ENCODE data around the gene NOTCH2.

DNA sequence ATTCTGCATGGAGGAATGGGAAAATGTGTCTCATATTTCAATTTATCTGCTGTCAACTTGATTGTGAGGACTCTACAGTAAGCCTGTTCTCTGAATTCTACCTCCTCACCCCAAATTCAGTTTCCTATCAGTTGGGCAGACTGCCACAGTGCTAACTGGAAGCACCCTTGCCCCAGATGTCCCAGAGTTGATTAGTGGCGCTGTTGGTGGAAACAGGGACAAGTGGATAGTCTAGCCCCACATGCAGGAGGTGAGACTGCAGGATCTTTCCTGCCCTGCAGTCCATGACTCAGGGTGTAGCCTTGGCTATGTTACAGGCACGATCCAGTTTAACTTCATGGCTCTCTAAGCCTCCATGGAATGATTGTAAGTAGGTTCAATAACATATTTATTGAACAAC lies 195.3 kb downstream of the NOTCH2 start:
- no peak for TF ChIP-seq EZH2 (IDR thresholded peaks at IDR 0.05)
- TF ChIP-seq, protein P1, sequence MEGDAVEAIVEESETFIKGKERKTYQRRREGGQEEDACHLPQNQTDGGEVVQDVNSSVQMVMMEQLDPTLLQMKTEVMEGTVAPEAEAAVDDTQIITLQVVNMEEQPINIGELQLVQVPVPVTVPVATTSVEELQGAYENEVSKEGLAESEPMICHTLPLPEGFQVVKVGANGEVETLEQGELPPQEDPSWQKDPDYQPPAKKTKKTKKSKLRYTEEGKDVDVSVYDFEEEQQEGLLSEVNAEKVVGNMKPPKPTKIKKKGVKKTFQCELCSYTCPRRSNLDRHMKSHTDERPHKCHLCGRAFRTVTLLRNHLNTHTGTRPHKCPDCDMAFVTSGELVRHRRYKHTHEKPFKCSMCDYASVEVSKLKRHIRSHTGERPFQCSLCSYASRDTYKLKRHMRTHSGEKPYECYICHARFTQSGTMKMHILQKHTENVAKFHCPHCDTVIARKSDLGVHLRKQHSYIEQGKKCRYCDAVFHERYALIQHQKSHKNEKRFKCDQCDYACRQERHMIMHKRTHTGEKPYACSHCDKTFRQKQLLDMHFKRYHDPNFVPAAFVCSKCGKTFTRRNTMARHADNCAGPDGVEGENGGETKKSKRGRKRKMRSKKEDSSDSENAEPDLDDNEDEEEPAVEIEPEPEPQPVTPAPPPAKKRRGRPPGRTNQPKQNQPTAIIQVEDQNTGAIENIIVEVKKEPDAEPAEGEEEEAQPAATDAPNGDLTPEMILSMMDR (IDR thresholded peaks at IDR 0.05), result no peak
- TF ChIP-seq EZH2phosphoT487 (IDR thresholded peaks at IDR 0.05), result no peak
